NT2/D1 (cell line): ENCODE results near the gene FAM98A.

Source experiments
- SUZ12 ChIP-seq: IDR thresholded peaks from 2 replicates; pipeline ENCODE4 v1.6.1; 2011; ENCODE audit not compliant: insufficient read length, insufficient read depth; ENCODE audit errors: extremely low read depth
- YY1 ChIP-seq: IDR thresholded peaks from 2 replicates; pipeline ENCODE4 v1.6.1; 2011; ENCODE audit not compliant: insufficient read length, insufficient read depth
- ZNF274 ChIP-seq: IDR thresholded peaks from 2 replicates; pipeline ENCODE4 v1.6.1; 2011; ENCODE audit warnings: mild to moderate bottlenecking, low read depth, low read length

DNA sequence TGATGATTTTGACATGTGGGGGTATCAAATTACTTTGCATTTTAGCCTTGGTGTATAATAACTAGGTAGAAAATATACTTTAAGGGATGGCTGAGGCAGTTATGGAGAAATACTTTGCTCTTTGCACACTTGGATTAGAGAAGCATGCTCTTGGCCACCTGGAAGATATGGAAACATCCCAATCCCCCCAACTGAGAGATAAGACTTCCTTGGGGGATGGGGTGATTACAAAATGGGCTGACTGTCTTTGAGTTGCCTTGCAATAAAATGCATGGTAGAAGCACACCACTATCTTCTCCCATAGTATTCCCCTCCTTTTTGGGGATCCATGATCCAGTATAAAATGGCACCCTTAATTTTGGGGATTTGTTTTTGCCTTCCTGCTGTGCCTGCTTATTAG is 15.1 kb upstream of the FAM98A start:
- TF ChIP-seq ZNF274 (no peak), YY1 (no peak), SUZ12 (no peak)
